GM23338 (cell line): ENCODE data around the gene ZNF337. TPM values are rescaled to one million over a fixed set of nuclear protein-coding genes. Genes with fewer than 3 reads are reported as not detected.

Experiments used
- ATAC-seq: fragments of 200-7000 bp; cut with Tn5 transposase; 3 replicates; pipeline ENCODE4 v1.9.1; 2020
- DNase-seq: peaks from one replicate; pipeline ENCODE4 v3.0.0-alpha.2; 2015; ENCODE audit warnings: low spot score
- H2AFZ ChIP-seq: fragments of 200-600 bp; sonication (generic); 2 replicates; pipeline ENCODE4 v1.8.0; 2016; ENCODE audit warnings: antibody characterized with exemption, mild to moderate bottlenecking, moderate library complexity
- H3F3A ChIP-seq: fragments of 200-600 bp; sonication (generic); replicated peaks from 2 replicates; pipeline ENCODE4 v1.8.0; 2017; ENCODE audit warnings: antibody characterized with exemption, mixed run types, low read depth
- H3K27ac ChIP-seq: fragments of 200-600 bp; sonication (generic); 2 replicates; pipeline ENCODE4 v1.6.1; 2016; ENCODE audit warnings: low read depth
- H3K27me3 ChIP-seq: fragments of 200-600 bp; sonication (generic); 2 replicates; pipeline ENCODE4 v1.8.0; 2016; ENCODE audit warnings: mild to moderate bottlenecking, mixed run types, moderate library complexity; ENCODE audit not compliant: insufficient read depth
- H3K36me3 ChIP-seq: fragments of 200-600 bp; sonication (generic); 2 replicates; pipeline ENCODE4 v1.8.0; 2016; ENCODE audit warnings: mild to moderate bottlenecking; ENCODE audit not compliant: insufficient read depth
- H3K4me1 ChIP-seq: fragments of 200-600 bp; sonication (generic); 2 replicates; pipeline ENCODE4 v1.8.0; 2016; ENCODE audit warnings: mild to moderate bottlenecking, moderate library complexity; ENCODE audit not compliant: insufficient read depth
- H3K4me2 ChIP-seq: fragments of 200-600 bp; sonication (generic); 2 replicates; pipeline ENCODE4 v1.7.1; 2017; ENCODE audit warnings: mixed run types
- H3K4me3 ChIP-seq: fragments of 200-600 bp; sonication (generic); 2 replicates; pipeline ENCODE4 v1.6.1; 2016; ENCODE audit warnings: mixed run types
- H3K79me2 ChIP-seq: fragments of 200-600 bp; sonication (generic); replicated peaks from 2 replicates; pipeline ENCODE4 v1.8.0; 2017; ENCODE audit warnings: mild to moderate bottlenecking; ENCODE audit not compliant: insufficient read depth
- H3K9me2 ChIP-seq: fragments of 200-600 bp; sonication (generic); 2 replicates; pipeline ENCODE4 v1.8.0; 2017; ENCODE audit not compliant: insufficient read depth
- H4K20me1 ChIP-seq: fragments of 200-600 bp; sonication (generic); replicated peaks from 2 replicates; pipeline ENCODE4 v1.8.0; 2017; ENCODE audit warnings: mild to moderate bottlenecking; ENCODE audit not compliant: insufficient read depth
- H3K27ac Mint-ChIP-seq: 2 replicates; pipeline ENCODE4 v1.8.0; 2020; ENCODE audit warnings: inconsistent platforms, mild to moderate bottlenecking, moderate library complexity, mixed read lengths
- H3K27me3 Mint-ChIP-seq: 3 replicates; pipeline ENCODE4 v1.8.0; 2022; ENCODE audit warnings: low read depth, mild to moderate bottlenecking, moderate library complexity, mixed read lengths, inconsistent platforms; ENCODE audit not compliant: insufficient read depth, poor library complexity
- H3K36me3 Mint-ChIP-seq: 3 replicates; pipeline ENCODE4 v1.8.0; 2021; ENCODE audit warnings: low read depth, mild to moderate bottlenecking, inconsistent platforms, moderate library complexity, mixed read lengths
- H3K4me1 Mint-ChIP-seq: 3 replicates; pipeline ENCODE4 v1.8.0; 2020; ENCODE audit warnings: mild to moderate bottlenecking, inconsistent platforms, mixed read lengths
- H3K4me3 Mint-ChIP-seq: 3 replicates; pipeline ENCODE4 v1.8.0; 2021; ENCODE audit warnings: moderate library complexity, mild to moderate bottlenecking, inconsistent platforms, mixed read lengths
- H3K9me3 Mint-ChIP-seq: 3 replicates; pipeline ENCODE4 v1.8.0; 2020; ENCODE audit warnings: moderate library complexity, mild to moderate bottlenecking, inconsistent platforms, mixed read lengths
- CREB1 ChIP-seq: fragments of 250-450 bp; sonication (Bioruptor Pico); IDR thresholded peaks from 2 replicates; pipeline ENCODE4 v1.5.0; 2020; ENCODE audit warnings: low read depth, mild to moderate bottlenecking, moderate library complexity
- EZH2 ChIP-seq: fragments of 200-600 bp; sonication (generic); IDR thresholded peaks from one replicate; pipeline ENCODE4 v1.8.0; 2017; ENCODE audit warnings: antibody characterized with exemption, mild to moderate bottlenecking, low read depth; ENCODE audit not compliant: unreplicated experiment
- EZH2phosphoT487 ChIP-seq: fragments of 200-600 bp; sonication (generic); IDR thresholded peaks from one replicate; pipeline ENCODE4 v1.8.1; 2018; ENCODE audit warnings: antibody characterized with exemption; ENCODE audit not compliant: unreplicated experiment
- JUNB ChIP-seq: IDR thresholded peaks from one replicate; pipeline ENCODE4 v1.6.1; 2016; ENCODE audit warnings: antibody characterized with exemption; ENCODE audit not compliant: unreplicated experiment
- STAT1 ChIP-seq: IDR thresholded peaks from one replicate; pipeline ENCODE4 v1.6.1; 2016; ENCODE audit warnings: antibody characterized with exemption; ENCODE audit not compliant: unreplicated experiment
- ZNF331 ChIP-seq: fragments of 250-450 bp; sonication (Bioruptor Pico); IDR thresholded peaks from 2 replicates; pipeline ENCODE4 v1.5.0; 2020; ENCODE audit warnings: low read depth, mild to moderate bottlenecking, moderate library complexity
- polyA plus RNA-seq: library from polyadenylated mRNA; unstranded; fragments of >200 nt; fragmentation: Nextera tagmentation; extraction: Ambion mirVana; gene quantifications from 2 replicates; pipeline ENCODE4 v1.2.1, GENCODE V29; 2016
- total RNA-seq: library from RNA; depleted of rRNA; stranded (reverse); fragments of >200 nt; shearing (Covaris generic); gene quantifications from 2 replicates; pipeline ENCODE4 v1.2.3, GENCODE V29; 2014
- TF ChIP-seq, protein P1 (sequence below): IDR thresholded peaks from one replicate; pipeline ENCODE4 v1.6.1; 2018; ENCODE audit warnings: antibody characterized with exemption; ENCODE audit not compliant: unreplicated experiment
- TF ChIP-seq, protein P2 (sequence below): IDR thresholded peaks from 2 replicates; pipeline ENCODE4 v1.6.1; 2016; ENCODE audit warnings: antibody characterized with exemption
- TF ChIP-seq, protein P3 (sequence below): fragments of 250-450 bp; sonication (Bioruptor Pico); IDR thresholded peaks from 2 replicates; pipeline ENCODE4 v1.5.0; 2020; ENCODE audit warnings: mild to moderate bottlenecking, moderate library complexity

The ZNF337 gene
- total and polyA plus RNA-seq, 2 experiments from 2014 or later = 2.1 to 6.3 TPM

DNA sequence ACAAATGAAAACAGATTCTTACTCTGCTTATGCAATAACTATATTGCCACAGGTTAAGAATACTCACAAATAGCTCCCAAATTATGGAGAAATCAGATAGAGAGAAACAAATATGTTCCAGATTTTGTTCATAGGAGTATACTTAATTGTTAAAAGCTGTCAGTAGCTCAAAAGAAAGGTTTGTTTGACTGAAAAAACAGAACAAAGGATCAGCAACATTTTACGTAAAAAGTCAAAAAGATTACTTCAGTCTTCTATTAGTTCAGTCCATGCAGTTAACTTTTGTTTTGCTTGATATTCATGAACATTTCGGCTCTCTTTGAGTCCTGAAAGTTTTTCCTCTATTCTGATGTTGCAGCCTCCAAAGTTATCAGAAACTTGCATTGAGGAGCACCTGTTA lies 59.4 kb downstream of the ZNF337 start:
- Histone ChIP-seq H2AFZ (no peak overlapping the region), H3K36me3 (peaks cover 20% of the 10 kb centered on the region; the same call in 1 of the 2 replicates), H3K27ac (no peak overlapping the region), H3K4me3 (no peak overlapping the region), H3K79me2 (0 out of 2 replicates have a peak, but pooled peaks cover 3% of the 10 kb centered on the region), H3K27me3 (no peaks in the 10 kb centered on the region), H3F3A (no peaks in the 10 kb centered on the region), H3K9me2 (no peaks in the 10 kb centered on the region), H4K20me1 (no peaks in the 10 kb centered on the region), H3K4me1 (0 out of 2 replicates have a peak, but pooled peaks cover 6% of the 10 kb centered on the region), H3K4me2 (no peak overlapping the region)
- H3K27me3 Mint-ChIP-seq = peaks cover 4% of the 10 kb centered on the region
- DNase-seq (peak; percentile 27), ATAC-seq (no peak)
- H3K4me3 Mint-ChIP-seq = no peak overlapping the region
- H3K4me1 Mint-ChIP-seq = peaks cover 5% of the 10 kb centered on the region
- TF ChIP-seq, protein P1, sequence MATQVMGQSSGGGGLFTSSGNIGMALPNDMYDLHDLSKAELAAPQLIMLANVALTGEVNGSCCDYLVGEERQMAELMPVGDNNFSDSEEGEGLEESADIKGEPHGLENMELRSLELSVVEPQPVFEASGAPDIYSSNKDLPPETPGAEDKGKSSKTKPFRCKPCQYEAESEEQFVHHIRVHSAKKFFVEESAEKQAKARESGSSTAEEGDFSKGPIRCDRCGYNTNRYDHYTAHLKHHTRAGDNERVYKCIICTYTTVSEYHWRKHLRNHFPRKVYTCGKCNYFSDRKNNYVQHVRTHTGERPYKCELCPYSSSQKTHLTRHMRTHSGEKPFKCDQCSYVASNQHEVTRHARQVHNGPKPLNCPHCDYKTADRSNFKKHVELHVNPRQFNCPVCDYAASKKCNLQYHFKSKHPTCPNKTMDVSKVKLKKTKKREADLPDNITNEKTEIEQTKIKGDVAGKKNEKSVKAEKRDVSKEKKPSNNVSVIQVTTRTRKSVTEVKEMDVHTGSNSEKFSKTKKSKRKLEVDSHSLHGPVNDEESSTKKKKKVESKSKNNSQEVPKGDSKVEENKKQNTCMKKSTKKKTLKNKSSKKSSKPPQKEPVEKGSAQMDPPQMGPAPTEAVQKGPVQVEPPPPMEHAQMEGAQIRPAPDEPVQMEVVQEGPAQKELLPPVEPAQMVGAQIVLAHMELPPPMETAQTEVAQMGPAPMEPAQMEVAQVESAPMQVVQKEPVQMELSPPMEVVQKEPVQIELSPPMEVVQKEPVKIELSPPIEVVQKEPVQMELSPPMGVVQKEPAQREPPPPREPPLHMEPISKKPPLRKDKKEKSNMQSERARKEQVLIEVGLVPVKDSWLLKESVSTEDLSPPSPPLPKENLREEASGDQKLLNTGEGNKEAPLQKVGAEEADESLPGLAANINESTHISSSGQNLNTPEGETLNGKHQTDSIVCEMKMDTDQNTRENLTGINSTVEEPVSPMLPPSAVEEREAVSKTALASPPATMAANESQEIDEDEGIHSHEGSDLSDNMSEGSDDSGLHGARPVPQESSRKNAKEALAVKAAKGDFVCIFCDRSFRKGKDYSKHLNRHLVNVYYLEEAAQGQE = no peak
- TF ChIP-seq STAT1 (no peak), EZH2phosphoT487 (no peak), EZH2 (no peak), ZNF331 (no peak), CREB1 (CRISPR knock-in tag) (no peak), JUNB (no peak)
- TF ChIP-seq, protein P2, sequence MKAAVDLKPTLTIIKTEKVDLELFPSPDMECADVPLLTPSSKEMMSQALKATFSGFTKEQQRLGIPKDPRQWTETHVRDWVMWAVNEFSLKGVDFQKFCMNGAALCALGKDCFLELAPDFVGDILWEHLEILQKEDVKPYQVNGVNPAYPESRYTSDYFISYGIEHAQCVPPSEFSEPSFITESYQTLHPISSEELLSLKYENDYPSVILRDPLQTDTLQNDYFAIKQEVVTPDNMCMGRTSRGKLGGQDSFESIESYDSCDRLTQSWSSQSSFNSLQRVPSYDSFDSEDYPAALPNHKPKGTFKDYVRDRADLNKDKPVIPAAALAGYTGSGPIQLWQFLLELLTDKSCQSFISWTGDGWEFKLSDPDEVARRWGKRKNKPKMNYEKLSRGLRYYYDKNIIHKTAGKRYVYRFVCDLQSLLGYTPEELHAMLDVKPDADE = no peak
- TF ChIP-seq, protein P3, sequence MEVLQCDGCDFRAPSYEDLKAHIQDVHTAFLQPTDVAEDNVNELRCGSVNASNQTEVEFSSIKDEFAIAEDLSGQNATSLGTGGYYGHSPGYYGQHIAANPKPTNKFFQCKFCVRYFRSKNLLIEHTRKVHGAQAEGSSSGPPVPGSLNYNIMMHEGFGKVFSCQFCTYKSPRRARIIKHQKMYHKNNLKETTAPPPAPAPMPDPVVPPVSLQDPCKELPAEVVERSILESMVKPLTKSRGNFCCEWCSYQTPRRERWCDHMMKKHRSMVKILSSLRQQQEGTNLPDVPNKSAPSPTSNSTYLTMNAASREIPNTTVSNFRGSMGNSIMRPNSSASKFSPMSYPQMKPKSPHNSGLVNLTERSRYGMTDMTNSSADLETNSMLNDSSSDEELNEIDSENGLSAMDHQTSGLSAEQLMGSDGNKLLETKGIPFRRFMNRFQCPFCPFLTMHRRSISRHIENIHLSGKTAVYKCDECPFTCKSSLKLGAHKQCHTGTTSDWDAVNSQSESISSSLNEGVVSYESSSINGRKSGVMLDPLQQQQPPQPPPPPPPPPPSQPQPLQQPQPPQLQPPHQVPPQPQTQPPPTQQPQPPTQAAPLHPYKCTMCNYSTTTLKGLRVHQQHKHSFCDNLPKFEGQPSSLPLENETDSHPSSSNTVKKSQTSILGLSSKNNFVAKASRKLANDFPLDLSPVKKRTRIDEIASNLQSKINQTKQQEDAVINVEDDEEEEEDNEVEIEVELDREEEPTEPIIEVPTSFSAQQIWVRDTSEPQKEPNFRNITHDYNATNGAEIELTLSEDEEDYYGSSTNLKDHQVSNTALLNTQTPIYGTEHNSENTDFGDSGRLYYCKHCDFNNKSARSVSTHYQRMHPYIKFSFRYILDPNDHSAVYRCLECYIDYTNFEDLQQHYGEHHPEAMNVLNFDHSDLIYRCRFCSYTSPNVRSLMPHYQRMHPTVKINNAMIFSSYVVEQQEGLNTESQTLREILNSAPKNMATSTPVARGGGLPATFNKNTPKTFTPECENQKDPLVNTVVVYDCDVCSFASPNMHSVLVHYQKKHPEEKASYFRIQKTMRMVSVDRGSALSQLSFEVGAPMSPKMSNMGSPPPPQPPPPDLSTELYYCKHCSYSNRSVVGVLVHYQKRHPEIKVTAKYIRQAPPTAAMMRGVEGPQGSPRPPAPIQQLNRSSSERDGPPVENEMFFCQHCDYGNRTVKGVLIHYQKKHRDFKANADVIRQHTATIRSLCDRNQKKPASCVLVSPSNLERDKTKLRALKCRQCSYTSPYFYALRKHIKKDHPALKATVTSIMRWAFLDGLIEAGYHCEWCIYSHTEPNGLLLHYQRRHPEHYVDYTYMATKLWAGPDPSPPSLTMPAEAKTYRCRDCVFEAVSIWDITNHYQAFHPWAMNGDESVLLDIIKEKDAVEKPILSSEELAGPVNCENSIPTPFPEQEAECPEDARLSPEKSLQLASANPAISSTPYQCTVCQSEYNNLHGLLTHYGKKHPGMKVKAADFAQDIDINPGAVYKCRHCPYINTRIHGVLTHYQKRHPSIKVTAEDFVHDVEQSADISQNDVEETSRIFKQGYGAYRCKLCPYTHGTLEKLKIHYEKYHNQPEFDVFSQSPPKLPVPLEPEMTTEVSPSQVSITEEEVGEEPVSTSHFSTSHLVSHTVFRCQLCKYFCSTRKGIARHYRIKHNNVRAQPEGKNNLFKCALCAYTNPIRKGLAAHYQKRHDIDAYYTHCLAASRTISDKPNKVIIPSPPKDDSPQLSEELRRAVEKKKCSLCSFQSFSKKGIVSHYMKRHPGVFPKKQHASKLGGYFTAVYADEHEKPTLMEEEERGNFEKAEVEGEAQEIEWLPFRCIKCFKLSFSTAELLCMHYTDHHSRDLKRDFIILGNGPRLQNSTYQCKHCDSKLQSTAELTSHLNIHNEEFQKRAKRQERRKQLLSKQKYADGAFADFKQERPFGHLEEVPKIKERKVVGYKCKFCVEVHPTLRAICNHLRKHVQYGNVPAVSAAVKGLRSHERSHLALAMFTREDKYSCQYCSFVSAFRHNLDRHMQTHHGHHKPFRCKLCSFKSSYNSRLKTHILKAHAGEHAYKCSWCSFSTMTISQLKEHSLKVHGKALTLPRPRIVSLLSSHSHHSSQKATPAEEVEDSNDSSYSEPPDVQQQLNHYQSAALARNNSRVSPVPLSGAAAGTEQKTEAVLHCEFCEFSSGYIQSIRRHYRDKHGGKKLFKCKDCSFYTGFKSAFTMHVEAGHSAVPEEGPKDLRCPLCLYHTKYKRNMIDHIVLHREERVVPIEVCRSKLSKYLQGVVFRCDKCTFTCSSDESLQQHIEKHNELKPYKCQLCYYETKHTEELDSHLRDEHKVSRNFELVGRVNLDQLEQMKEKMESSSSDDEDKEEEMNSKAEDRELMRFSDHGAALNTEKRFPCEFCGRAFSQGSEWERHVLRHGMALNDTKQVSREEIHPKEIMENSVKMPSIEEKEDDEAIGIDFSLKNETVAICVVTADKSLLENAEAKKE = no peak
- H3K9me3 Mint-ChIP-seq = peaks cover 24% of the 10 kb centered on the region
- peaks cover 49% of the 10 kb centered on the region for H3K36me3 Mint-ChIP-seq
- H3K27ac Mint-ChIP-seq = no peak overlapping the region
